HG02943 (cell line): ENCODE measurements around the gene CHRNA4.

Experiments used
- ATAC-seq: cut with Tn5 transposase; IDR thresholded peaks from one replicate; pipeline ENCODE4 v1.9.1; 2021; ENCODE audit warnings: mild to moderate bottlenecking, low read depth, moderate library complexity; ENCODE audit not compliant: unreplicated experiment

CHRNA4 gene

GRCh38 chr20:63365601-63366389 lies 4.6 kb upstream of the CHRNA4 start:
- no peak for ATAC-seq

GRCh38 chr20:63364801-63365585 lies 3.8 kb upstream of the CHRNA4 start:
- no peak for ATAC-seq

GRCh38 chr20:63363981-63364561 lies 2.9 kb upstream of the CHRNA4 start:
- no peak for ATAC-seq

- no peak for ATAC-seq
Measured at GRCh38 chr20:63363013-63363957, 2.1 kb upstream of the CHRNA4 start.

GRCh38 chr20:63362436-63363009 lies 1.4 kb upstream of the CHRNA4 start:
- no peak for ATAC-seq

- ATAC-seq, result no peak
Measured at GRCh38 chr20:63361519-63362435, 628 bp upstream of the CHRNA4 start.

- no peak for ATAC-seq
Measured at GRCh38 chr20:63359937-63360849, 956 bp downstream of the CHRNA4 start.

GRCh38 chr20:63359164-63359934 lies 1.8 kb downstream of the CHRNA4 start:
- ATAC-seq, result no peak

- no peak for ATAC-seq
Measured at GRCh38 chr20:63357921-63358905, 2.9 kb downstream of the CHRNA4 start.

- ATAC-seq, result no peak
Measured at GRCh38 chr20:63356931-63357879, 3.9 kb downstream of the CHRNA4 start.

- ATAC-seq, result no peak
Measured at GRCh38 chr20:63356511-63356910, 4.6 kb downstream of the CHRNA4 start.

- ATAC-seq, result no peak
Measured at GRCh38 chr20:63355781-63356295, 5.3 kb downstream of the CHRNA4 start.

- no peak for ATAC-seq
Measured at GRCh38 chr20:63354636-63355350, 6.4 kb downstream of the CHRNA4 start.

- no peak for ATAC-seq
Measured at GRCh38 chr20:63352811-63353221, 8.3 kb downstream of the CHRNA4 start.
